SK-N-SH treated with all-trans-retinoic acid at 6 μM for 48 hours (cell line): Measurements from ENCODE around the gene FBXL17.

Source experiments
- ATAC-seq: fragments of 200-7000 bp; cut with Tn5 transposase; 3 replicates; pipeline ENCODE4 v1.9.1; 2020; ENCODE audit warnings: mild to moderate bottlenecking, moderate library complexity
- ARNTL ChIP-seq: fragments of 450-650 bp; formaldehyde crosslinking; IDR thresholded peaks from 2 replicates; pipeline ENCODE4 v1.5.0; 2020; ENCODE audit warnings: low read depth, mild to moderate bottlenecking, moderate library complexity, borderline replicate concordance
- BACH2 ChIP-seq: fragments of 250-450 bp; sonication (Bioruptor Pico); IDR thresholded peaks from 2 replicates; pipeline ENCODE4 v1.9.0; 2021; ENCODE audit warnings: mild to moderate bottlenecking, borderline replicate concordance
- ISL1 ChIP-seq: fragments of 250-450 bp; sonication (Bioruptor Pico); IDR thresholded peaks from 2 replicates; pipeline ENCODE4 v2.1.2; 2022; ENCODE audit warnings: mild to moderate bottlenecking, moderate library complexity
- PPARA ChIP-seq: fragments of 250-450 bp; sonication (Bioruptor Pico); IDR thresholded peaks from 2 replicates; pipeline ENCODE4 v1.5.0; 2020; ENCODE audit warnings: mild to moderate bottlenecking, borderline replicate concordance
- RARB ChIP-seq: fragments of 250-450 bp; sonication (Bioruptor Pico); IDR thresholded peaks from 2 replicates; pipeline ENCODE4 v1.8.0; 2021; ENCODE audit warnings: mild to moderate bottlenecking, moderate library complexity
- SNAI2 ChIP-seq: fragments of 250-450 bp; sonication (Bioruptor Pico); IDR thresholded peaks from 2 replicates; pipeline ENCODE4 v1.5.0; 2020; ENCODE audit warnings: mild to moderate bottlenecking, moderate library complexity
- ZC3H10 ChIP-seq: fragments of 250-450 bp; sonication (Bioruptor Pico); IDR thresholded peaks from 2 replicates; pipeline ENCODE4 v1.5.1; 2021; ENCODE audit warnings: mild to moderate bottlenecking, moderate library complexity
- ZFP30 ChIP-seq: fragments of 450-650 bp; formaldehyde crosslinking; IDR thresholded peaks from 2 replicates; pipeline ENCODE4 v1.5.0; 2022; ENCODE audit warnings: mild to moderate bottlenecking, moderate library complexity
- ZNF565 ChIP-seq: fragments of 450-650 bp; formaldehyde crosslinking; conservative IDR thresholded peaks from 2 replicates; pipeline ENCODE4 v1.5.0; 2020; ENCODE audit warnings: low read depth, mild to moderate bottlenecking, moderate library complexity
- ZNF70 ChIP-seq: fragments of 450-650 bp; formaldehyde crosslinking; IDR thresholded peaks from 2 replicates; pipeline ENCODE4 v1.5.0; 2020; ENCODE audit warnings: mild to moderate bottlenecking, moderate library complexity
- ZNF8 ChIP-seq: fragments of 450-650 bp; formaldehyde crosslinking; IDR thresholded peaks from 2 replicates; pipeline ENCODE4 v1.5.0; 2020; ENCODE audit warnings: mild to moderate bottlenecking, moderate library complexity
- TF ChIP-seq, protein P1 (sequence below): fragments of 250-450 bp; sonication (Bioruptor Pico); IDR thresholded peaks from 2 replicates; pipeline ENCODE4 v1.8.0; 2020; ENCODE audit warnings: mild to moderate bottlenecking, moderate library complexity, borderline replicate concordance
- TF ChIP-seq, protein P2 (sequence below): fragments of 250-450 bp; sonication (Bioruptor Pico); IDR thresholded peaks from 2 replicates; pipeline ENCODE4 v1.5.1; 2020; ENCODE audit warnings: low read depth, mild to moderate bottlenecking, moderate library complexity
- TF ChIP-seq, protein P3 (sequence below): fragments of 250-450 bp; sonication (Bioruptor Pico); IDR thresholded peaks from 2 replicates; pipeline ENCODE4 v1.5.0; 2020; ENCODE audit warnings: mild to moderate bottlenecking, moderate library complexity
- TF ChIP-seq, protein P4 (sequence below): fragments of 250-450 bp; sonication (Bioruptor Pico); IDR thresholded peaks from 2 replicates; pipeline ENCODE4 v1.5.1; 2021; ENCODE audit warnings: mild to moderate bottlenecking, moderate library complexity

Gene FBXL17

DNA sequence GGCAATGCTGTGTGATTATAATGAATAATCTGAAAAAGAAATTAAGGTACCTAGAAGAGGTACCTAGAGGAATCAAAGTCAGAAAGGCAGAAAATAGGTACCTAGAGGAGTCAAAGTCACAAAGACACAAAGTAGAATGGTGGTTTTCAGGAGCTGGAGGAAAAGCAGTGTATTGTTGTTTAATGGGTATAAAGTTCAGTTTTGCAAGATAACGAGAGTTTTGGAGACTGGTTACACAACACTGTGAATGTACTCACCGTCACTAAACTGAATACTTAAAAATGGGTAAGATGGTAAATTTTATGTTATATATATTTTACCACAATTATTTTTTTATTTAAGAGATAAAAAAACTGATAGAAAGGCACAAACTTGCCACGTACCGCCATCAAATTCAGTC lies 57.0 kb downstream of the FBXL17 start (continued):
- TF ChIP-seq, protein P1, sequence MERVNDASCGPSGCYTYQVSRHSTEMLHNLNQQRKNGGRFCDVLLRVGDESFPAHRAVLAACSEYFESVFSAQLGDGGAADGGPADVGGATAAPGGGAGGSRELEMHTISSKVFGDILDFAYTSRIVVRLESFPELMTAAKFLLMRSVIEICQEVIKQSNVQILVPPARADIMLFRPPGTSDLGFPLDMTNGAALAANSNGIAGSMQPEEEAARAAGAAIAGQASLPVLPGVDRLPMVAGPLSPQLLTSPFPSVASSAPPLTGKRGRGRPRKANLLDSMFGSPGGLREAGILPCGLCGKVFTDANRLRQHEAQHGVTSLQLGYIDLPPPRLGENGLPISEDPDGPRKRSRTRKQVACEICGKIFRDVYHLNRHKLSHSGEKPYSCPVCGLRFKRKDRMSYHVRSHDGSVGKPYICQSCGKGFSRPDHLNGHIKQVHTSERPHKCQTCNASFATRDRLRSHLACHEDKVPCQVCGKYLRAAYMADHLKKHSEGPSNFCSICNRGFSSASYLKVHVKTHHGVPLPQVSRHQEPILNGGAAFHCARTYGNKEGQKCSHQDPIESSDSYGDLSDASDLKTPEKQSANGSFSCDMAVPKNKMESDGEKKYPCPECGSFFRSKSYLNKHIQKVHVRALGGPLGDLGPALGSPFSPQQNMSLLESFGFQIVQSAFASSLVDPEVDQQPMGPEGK (CRISPR knock-in tag), result no peak
- TF ChIP-seq PPARA (CRISPR knock-in tag), result no peak
- TF ChIP-seq, protein P2, sequence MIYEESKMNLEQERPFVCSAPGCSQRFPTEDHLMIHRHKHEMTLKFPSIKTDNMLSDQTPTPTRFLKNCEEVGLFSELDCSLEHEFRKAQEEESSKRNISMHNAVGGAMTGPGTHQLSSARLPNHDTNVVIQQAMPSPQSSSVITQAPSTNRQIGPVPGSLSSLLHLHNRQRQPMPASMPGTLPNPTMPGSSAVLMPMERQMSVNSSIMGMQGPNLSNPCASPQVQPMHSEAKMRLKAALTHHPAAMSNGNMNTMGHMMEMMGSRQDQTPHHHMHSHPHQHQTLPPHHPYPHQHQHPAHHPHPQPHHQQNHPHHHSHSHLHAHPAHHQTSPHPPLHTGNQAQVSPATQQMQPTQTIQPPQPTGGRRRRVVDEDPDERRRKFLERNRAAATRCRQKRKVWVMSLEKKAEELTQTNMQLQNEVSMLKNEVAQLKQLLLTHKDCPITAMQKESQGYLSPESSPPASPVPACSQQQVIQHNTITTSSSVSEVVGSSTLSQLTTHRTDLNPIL (CRISPR knock-in tag), result no peak

DNA sequence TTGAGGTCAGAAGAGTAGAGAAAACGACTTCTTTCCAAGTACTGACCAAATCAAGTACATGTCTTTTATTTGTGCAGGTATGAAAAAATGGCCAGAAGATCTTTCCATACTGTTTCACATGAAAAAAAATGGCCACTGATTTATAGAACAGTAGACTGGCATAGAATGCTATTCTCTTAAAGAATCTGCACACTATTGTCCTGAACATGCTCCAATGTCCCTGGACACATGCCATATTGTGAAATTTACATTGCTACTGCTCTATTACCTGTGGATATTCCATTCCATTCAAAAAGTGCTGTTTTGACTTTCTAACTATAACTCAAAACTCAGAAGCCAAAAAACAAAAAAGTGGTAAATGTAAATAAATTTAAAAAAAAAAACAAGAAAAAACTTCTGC lies 60.6 kb downstream of the FBXL17 start:
- ATAC-seq, result no peak
- TF ChIP-seq ZNF565 (CRISPR knock-in tag), result no peak
- TF ChIP-seq ZC3H10 (CRISPR knock-in tag), result no peak
- no peak for TF ChIP-seq ZNF8 (CRISPR knock-in tag)

DNA sequence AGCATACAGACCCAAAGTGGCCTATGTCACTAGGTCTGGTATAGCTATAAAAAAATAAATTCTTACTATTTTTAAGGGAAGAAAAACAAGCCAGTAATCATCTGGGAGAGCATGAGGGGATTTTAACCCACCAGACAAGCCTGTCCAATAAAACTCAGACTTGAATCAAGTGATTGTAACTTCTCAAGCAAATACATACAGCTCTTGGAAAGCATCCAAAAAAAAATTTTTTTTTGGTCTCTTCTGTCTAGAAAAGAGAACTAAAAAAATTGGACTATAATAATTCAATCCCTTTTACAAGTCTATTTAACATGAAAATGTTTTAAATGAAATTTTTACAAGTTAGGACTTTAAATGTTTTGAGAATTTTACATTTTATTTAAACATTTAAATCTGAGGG lies 61.7 kb downstream of the FBXL17 start:
- no peak for ATAC-seq

DNA sequence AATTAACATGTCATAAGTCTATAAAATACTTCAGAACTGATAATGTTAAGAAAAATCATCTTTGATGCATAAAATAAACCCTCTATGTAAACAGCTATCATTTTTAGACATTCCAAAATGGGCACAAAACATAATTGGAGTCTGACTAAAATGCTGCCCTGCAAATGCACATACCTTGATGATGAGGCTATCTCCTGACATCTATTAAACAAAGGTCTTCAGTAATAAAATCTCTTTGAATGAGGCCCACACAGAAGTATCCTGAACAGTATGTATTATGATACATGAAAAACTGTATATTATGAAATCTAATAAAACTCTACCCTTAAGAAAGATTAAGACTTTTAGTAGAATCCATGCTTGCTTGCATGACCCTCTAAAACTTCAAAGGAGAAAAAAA lies 66.1 kb downstream of the FBXL17 start:
- TF ChIP-seq ISL1 (CRISPR knock-in tag), result peak; percentile 34; the same call in 1 of the 2 replicates
- TF ChIP-seq, protein P3, sequence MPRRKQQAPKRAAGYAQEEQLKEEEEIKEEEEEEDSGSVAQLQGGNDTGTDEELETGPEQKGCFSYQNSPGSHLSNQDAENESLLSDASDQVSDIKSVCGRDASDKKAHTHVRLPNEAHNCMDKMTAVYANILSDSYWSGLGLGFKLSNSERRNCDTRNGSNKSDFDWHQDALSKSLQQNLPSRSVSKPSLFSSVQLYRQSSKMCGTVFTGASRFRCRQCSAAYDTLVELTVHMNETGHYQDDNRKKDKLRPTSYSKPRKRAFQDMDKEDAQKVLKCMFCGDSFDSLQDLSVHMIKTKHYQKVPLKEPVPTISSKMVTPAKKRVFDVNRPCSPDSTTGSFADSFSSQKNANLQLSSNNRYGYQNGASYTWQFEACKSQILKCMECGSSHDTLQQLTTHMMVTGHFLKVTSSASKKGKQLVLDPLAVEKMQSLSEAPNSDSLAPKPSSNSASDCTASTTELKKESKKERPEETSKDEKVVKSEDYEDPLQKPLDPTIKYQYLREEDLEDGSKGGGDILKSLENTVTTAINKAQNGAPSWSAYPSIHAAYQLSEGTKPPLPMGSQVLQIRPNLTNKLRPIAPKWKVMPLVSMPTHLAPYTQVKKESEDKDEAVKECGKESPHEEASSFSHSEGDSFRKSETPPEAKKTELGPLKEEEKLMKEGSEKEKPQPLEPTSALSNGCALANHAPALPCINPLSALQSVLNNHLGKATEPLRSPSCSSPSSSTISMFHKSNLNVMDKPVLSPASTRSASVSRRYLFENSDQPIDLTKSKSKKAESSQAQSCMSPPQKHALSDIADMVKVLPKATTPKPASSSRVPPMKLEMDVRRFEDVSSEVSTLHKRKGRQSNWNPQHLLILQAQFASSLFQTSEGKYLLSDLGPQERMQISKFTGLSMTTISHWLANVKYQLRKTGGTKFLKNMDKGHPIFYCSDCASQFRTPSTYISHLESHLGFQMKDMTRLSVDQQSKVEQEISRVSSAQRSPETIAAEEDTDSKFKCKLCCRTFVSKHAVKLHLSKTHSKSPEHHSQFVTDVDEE (CRISPR knock-in tag), result no peak
- peak; percentile 41; the same call in 1 of the 3 replicates for ATAC-seq

More for the DNA sequence above, 61.7 kb downstream of the FBXL17 start:
- TF ChIP-seq ZNF70, result no peak
- no peak for TF ChIP-seq ZNF565 (CRISPR knock-in tag)

DNA sequence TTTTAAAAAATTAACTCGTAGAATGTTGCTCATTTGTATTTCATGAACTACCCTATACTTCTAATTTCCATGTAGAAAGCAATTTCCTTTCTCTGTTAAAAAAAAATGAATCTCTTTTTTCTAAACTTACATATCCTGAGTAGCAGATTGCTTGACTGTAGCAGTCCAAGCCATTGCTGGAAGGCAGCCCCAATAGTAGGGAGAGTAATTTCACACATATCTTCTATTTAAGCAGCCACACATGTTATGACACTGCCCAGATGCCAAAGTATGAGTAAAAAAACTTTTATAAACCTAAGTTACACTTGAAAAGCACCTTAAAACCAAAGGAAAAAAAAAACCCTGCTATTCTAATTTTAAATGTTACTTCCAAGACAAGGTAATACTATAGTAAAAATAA lies 69.6 kb downstream of the FBXL17 start:
- TF ChIP-seq BACH2 (no peak), SNAI2 (CRISPR knock-in tag) (no peak), PPARA (CRISPR knock-in tag) (no peak)
- ATAC-seq, result no peak

DNA sequence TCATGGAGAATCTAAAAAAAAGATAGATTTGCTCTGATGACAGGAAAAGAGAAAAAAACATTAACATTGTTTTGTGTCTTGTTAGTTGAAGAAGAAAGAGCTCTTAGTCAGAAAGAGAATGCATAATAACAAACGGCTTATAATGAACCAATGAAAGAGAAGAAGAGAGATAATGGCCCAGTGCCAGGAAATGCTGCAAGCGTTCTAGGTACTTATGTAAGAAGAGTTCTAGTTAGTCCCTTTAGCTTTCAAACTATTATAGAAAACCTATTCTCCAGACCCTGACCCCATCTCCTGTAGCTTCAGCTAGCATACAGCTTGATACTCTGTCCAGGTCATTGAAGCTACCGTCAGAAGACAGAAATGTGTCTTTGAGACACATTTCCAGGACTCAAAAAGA lies 70.2 kb downstream of the FBXL17 start:
- ATAC-seq, result no peak
- TF ChIP-seq ZFP30 (CRISPR knock-in tag) (no peak), BACH2 (no peak), ARNTL (CRISPR knock-in tag) (no peak), ZNF565 (CRISPR knock-in tag) (no peak), RARB (CRISPR knock-in tag) (no peak)
- TF ChIP-seq, protein P1 (CRISPR knock-in tag), result no peak
- TF ChIP-seq, protein P4, sequence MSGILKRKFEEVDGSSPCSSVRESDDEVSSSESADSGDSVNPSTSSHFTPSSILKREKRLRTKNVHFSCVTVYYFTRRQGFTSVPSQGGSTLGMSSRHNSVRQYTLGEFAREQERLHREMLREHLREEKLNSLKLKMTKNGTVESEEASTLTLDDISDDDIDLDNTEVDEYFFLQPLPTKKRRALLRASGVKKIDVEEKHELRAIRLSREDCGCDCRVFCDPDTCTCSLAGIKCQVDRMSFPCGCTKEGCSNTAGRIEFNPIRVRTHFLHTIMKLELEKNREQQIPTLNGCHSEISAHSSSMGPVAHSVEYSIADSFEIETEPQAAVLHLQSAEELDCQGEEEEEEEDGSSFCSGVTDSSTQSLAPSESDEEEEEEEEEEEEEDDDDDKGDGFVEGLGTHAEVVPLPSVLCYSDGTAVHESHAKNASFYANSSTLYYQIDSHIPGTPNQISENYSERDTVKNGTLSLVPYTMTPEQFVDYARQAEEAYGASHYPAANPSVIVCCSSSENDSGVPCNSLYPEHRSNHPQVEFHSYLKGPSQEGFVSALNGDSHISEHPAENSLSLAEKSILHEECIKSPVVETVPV (CRISPR knock-in tag), result no peak
- TF ChIP-seq, protein P3 (CRISPR knock-in tag), result no peak
